ENCODE data around the gene AVPR2.

The AVPR2 gene

DNA sequence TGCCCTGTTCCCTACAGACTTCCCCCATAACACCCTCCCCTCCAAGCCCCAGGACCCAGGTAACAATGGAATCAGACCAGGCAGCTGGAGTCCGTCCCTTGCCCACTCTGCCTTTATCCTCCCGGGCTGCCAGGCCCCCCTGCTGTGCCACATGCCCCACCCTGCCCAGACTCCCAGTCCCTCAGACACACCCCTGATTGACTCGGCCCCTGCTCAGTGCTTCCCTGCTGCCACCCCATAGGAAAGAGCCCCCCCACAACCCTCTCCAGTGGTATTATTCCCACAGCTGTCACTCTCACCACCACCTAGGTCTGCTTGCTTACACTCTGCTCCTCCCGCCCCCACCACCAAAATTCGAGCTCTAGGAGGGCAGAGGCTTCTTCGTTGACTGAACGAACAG, 35.1 kb downstream of the AVPR2 start (continued):
- TF ChIP-seq, protein P1, sequence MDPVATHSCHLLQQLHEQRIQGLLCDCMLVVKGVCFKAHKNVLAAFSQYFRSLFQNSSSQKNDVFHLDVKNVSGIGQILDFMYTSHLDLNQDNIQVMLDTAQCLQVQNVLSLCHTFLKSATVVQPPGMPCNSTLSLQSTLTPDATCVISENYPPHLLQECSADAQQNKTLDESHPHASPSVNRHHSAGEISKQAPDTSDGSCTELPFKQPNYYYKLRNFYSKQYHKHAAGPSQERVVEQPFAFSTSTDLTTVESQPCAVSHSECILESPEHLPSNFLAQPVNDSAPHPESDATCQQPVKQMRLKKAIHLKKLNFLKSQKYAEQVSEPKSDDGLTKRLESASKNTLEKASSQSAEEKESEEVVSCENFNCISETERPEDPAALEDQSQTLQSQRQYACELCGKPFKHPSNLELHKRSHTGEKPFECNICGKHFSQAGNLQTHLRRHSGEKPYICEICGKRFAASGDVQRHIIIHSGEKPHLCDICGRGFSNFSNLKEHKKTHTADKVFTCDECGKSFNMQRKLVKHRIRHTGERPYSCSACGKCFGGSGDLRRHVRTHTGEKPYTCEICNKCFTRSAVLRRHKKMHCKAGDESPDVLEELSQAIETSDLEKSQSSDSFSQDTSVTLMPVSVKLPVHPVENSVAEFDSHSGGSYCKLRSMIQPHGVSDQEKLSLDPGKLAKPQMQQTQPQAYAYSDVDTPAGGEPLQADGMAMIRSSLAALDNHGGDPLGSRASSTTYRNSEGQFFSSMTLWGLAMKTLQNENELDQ (tag by site-specific recombination; IDR thresholded peaks at IDR 0.05; ENCODE audit: low read depth), result no peak
- no peak for TF ChIP-seq OSR2 (tag by site-specific recombination; IDR thresholded peaks at IDR 0.05)
- no peak for TF ChIP-seq GFI1B (tag by site-specific recombination; IDR thresholded peaks at IDR 0.05)
- no peak for TF ChIP-seq SCRT1 (tag by site-specific recombination; IDR thresholded peaks at IDR 0.05; ENCODE audit: borderline replicate concordance)
- peak; percentile 93 for TF ChIP-seq KLF1 (tag by site-specific recombination; IDR thresholded peaks at IDR 0.05)
- TF ChIP-seq BCL11A (tag by site-specific recombination; IDR thresholded peaks at IDR 0.05; ENCODE audit: low read depth), result no peak
- TF ChIP-seq GLIS2 (tag by site-specific recombination; IDR thresholded peaks at IDR 0.05), result peak; percentile 28; the same call in 1 of the 2 replicates
- TF ChIP-seq ZNF24 (tag by site-specific recombination; IDR thresholded peaks at IDR 0.05), result no peak
- TF ChIP-seq ZNF26 (tag by site-specific recombination; IDR thresholded peaks at IDR 0.05), result no peak
- TF ChIP-seq ZSCAN30 (tag by site-specific recombination; IDR thresholded peaks at IDR 0.05), result no peak
- no peak for TF ChIP-seq ZNF292 (tag by site-specific recombination; IDR thresholded peaks at IDR 0.05; ENCODE audit: borderline replicate concordance, low read depth)
- no peak for TF ChIP-seq ZNF76 (tag by site-specific recombination; IDR thresholded peaks at IDR 0.05; ENCODE audit: borderline replicate concordance, low read depth)
- TF ChIP-seq KLF16 (tag by site-specific recombination; IDR thresholded peaks at IDR 0.05), result no peak
- no peak for TF ChIP-seq ZNF747 (tag by site-specific recombination; IDR thresholded peaks at IDR 0.05)
- no peak for TF ChIP-seq SALL2 (tag by site-specific recombination; IDR thresholded peaks at IDR 0.05; ENCODE audit: borderline replicate concordance)
- TF ChIP-seq, protein P2, sequence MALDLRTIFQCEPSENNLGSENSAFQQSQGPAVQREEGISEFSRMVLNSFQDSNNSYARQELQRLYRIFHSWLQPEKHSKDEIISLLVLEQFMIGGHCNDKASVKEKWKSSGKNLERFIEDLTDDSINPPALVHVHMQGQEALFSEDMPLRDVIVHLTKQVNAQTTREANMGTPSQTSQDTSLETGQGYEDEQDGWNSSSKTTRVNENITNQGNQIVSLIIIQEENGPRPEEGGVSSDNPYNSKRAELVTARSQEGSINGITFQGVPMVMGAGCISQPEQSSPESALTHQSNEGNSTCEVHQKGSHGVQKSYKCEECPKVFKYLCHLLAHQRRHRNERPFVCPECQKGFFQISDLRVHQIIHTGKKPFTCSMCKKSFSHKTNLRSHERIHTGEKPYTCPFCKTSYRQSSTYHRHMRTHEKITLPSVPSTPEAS (tag by site-specific recombination; IDR thresholded peaks at IDR 0.05), result no peak
- no peak for TF ChIP-seq ZFP41 (tag by site-specific recombination; IDR thresholded peaks at IDR 0.05; ENCODE audit: borderline replicate concordance)
- TF ChIP-seq ZBTB20 (tag by site-specific recombination; IDR thresholded peaks at IDR 0.05), result no peak
- TF ChIP-seq ZNF280C (tag by site-specific recombination; IDR thresholded peaks at IDR 0.05), result no peak
- TF ChIP-seq ZNF280D (tag by site-specific recombination; IDR thresholded peaks at IDR 0.05), result no peak
- TF ChIP-seq, protein P3, sequence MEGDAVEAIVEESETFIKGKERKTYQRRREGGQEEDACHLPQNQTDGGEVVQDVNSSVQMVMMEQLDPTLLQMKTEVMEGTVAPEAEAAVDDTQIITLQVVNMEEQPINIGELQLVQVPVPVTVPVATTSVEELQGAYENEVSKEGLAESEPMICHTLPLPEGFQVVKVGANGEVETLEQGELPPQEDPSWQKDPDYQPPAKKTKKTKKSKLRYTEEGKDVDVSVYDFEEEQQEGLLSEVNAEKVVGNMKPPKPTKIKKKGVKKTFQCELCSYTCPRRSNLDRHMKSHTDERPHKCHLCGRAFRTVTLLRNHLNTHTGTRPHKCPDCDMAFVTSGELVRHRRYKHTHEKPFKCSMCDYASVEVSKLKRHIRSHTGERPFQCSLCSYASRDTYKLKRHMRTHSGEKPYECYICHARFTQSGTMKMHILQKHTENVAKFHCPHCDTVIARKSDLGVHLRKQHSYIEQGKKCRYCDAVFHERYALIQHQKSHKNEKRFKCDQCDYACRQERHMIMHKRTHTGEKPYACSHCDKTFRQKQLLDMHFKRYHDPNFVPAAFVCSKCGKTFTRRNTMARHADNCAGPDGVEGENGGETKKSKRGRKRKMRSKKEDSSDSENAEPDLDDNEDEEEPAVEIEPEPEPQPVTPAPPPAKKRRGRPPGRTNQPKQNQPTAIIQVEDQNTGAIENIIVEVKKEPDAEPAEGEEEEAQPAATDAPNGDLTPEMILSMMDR (tag by site-specific recombination; IDR thresholded peaks at IDR 0.05), result no peak
- TF ChIP-seq, protein P4, sequence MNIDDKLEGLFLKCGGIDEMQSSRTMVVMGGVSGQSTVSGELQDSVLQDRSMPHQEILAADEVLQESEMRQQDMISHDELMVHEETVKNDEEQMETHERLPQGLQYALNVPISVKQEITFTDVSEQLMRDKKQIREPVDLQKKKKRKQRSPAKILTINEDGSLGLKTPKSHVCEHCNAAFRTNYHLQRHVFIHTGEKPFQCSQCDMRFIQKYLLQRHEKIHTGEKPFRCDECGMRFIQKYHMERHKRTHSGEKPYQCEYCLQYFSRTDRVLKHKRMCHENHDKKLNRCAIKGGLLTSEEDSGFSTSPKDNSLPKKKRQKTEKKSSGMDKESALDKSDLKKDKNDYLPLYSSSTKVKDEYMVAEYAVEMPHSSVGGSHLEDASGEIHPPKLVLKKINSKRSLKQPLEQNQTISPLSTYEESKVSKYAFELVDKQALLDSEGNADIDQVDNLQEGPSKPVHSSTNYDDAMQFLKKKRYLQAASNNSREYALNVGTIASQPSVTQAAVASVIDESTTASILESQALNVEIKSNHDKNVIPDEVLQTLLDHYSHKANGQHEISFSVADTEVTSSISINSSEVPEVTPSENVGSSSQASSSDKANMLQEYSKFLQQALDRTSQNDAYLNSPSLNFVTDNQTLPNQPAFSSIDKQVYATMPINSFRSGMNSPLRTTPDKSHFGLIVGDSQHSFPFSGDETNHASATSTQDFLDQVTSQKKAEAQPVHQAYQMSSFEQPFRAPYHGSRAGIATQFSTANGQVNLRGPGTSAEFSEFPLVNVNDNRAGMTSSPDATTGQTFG (tag by site-specific recombination; IDR thresholded peaks at IDR 0.05; ENCODE audit: borderline replicate concordance), result no peak
